Endothelial cell (in vitro differentiated cells): ENCODE results near the gene SYT14. TPM values are rescaled to one million over a fixed set of nuclear protein-coding genes. Genes with fewer than 3 reads are reported as not detected.

ENCODE experiments used
- DNase-seq: peaks from one replicate; pipeline ENCODE4 v3.0.0; 2021; ENCODE audit warnings: low spot score
- H3K27ac Mint-ChIP-seq: one replicate; pipeline ENCODE4 v1.8.0; 2021; ENCODE audit warnings: mixed read lengths, inconsistent platforms; ENCODE audit not compliant: unreplicated experiment
- H3K27me3 Mint-ChIP-seq: one replicate; pipeline ENCODE4 v1.8.0; 2021; ENCODE audit warnings: mild to moderate bottlenecking, moderate library complexity, mixed read lengths, inconsistent platforms; ENCODE audit not compliant: unreplicated experiment
- H3K36me3 Mint-ChIP-seq: one replicate; pipeline ENCODE4 v1.8.0; 2021; ENCODE audit warnings: mild to moderate bottlenecking, low read depth, mixed read lengths, inconsistent platforms; ENCODE audit not compliant: unreplicated experiment
- H3K4me1 Mint-ChIP-seq: one replicate; pipeline ENCODE4 v1.8.0; 2021; ENCODE audit warnings: mild to moderate bottlenecking, mixed read lengths, inconsistent platforms; ENCODE audit not compliant: unreplicated experiment
- H3K4me3 Mint-ChIP-seq: one replicate; pipeline ENCODE4 v1.8.0; 2021; ENCODE audit warnings: mild to moderate bottlenecking, mixed read lengths, inconsistent platforms; ENCODE audit not compliant: unreplicated experiment
- H3K9me3 Mint-ChIP-seq: one replicate; pipeline ENCODE4 v1.8.0; 2021; ENCODE audit warnings: mixed read lengths, inconsistent platforms; ENCODE audit not compliant: unreplicated experiment
- total RNA-seq: library from RNA; stranded (reverse); fragmentation: NEBNext Ultra II Directional; extraction: Animal tissue kit (Norgen Biotek cat#: 25700); gene quantifications from one replicate; pipeline ENCODE4 v1.2.1, GENCODE V29; 2021; ENCODE audit not compliant: unreplicated experiment
- TF ChIP-seq, protein P1 (sequence below): fragments of 200-600 bp; sonication (generic); IDR thresholded peaks from one replicate; pipeline ENCODE4 v1.5.0; 2021; ENCODE audit warnings: antibody characterized with exemption; ENCODE audit not compliant: unreplicated experiment

SYT14 gene
- total RNA-seq, 1 donor from 2014 or later: 9.7 TPM

DNA sequence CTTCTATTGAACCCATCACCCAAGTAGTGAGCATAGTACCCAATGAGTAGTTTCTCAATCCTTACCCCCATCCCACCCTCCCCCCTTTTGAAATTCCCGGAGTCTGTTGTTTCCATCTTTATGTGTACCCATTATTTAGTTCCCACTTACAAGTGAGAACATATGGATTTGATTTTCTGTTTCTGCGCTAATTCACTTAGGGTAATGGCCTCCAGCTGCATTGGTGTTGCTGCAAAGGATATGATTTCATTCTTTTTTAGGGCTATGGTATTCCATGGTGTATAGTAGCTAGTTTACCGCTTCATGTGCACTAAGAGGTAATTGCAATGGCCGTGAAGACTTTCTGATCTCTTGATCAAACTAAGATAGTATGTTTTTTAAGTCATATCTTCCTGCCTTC, 187.1 kb downstream of the SYT14 start:
- H3K9me3 Mint-ChIP-seq: no peaks in the 10 kb centered on the region
- no peaks in the 10 kb centered on the region for H3K27me3 Mint-ChIP-seq
- DNase-seq: no peak
- H3K27ac Mint-ChIP-seq: no peak overlapping the region
- H3K36me3 Mint-ChIP-seq: no peaks in the 10 kb centered on the region
- no peak overlapping the region for H3K4me3 Mint-ChIP-seq
- TF ChIP-seq, protein P1, sequence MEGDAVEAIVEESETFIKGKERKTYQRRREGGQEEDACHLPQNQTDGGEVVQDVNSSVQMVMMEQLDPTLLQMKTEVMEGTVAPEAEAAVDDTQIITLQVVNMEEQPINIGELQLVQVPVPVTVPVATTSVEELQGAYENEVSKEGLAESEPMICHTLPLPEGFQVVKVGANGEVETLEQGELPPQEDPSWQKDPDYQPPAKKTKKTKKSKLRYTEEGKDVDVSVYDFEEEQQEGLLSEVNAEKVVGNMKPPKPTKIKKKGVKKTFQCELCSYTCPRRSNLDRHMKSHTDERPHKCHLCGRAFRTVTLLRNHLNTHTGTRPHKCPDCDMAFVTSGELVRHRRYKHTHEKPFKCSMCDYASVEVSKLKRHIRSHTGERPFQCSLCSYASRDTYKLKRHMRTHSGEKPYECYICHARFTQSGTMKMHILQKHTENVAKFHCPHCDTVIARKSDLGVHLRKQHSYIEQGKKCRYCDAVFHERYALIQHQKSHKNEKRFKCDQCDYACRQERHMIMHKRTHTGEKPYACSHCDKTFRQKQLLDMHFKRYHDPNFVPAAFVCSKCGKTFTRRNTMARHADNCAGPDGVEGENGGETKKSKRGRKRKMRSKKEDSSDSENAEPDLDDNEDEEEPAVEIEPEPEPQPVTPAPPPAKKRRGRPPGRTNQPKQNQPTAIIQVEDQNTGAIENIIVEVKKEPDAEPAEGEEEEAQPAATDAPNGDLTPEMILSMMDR: no peak
- no peaks in the 10 kb centered on the region for H3K4me1 Mint-ChIP-seq

DNA sequence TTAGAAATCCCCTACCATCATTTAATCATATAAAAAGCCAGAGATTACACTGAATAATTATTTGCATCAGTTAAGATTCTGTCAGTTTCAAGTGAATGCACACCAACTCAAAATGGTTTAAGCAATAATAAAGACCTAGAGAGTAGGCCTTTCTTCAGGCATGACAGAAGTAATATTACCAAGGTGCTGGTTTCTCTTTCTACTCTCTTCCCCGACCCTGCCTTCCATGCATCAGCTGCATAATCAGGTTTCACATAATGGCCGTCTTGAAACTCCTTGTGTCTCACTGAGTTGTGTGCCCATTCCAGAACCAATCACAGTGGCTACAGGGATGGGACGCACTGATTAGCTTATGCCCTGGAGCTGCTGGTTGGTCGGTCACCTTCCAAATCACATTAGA, 191.1 kb downstream of the SYT14 start:
- Mint-ChIP-seq H3K9me3 (no peaks in the 10 kb centered on the region), H3K27me3 (no peaks in the 10 kb centered on the region), H3K4me1 (no peaks in the 10 kb centered on the region), H3K4me3 (no peak overlapping the region), H3K36me3 (no peaks in the 10 kb centered on the region), H3K27ac (no peak overlapping the region)
- TF ChIP-seq, protein P1: no peak
- no peak for DNase-seq

DNA sequence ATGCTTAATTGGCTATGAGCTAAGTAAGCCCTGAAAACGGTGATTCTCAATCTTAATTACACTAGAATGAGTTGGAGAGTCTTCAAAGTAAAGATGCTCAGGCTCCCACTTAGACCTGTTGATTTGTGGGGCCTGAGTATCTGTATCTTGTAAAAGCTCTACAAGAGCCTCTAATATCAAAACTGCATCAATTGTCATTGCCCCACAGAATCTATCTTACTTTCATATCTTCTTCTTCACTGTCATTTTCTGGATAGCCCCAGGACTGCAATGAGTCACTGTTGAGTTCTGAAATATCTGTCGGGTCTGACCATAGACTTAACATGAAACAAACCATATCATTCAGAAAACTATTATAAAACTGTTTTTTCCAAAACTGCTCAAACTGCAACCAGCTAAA, 191.7 kb downstream of the SYT14 start:
- H3K27ac Mint-ChIP-seq: no peak overlapping the region
- no peaks in the 10 kb centered on the region for H3K9me3 Mint-ChIP-seq

DNA sequence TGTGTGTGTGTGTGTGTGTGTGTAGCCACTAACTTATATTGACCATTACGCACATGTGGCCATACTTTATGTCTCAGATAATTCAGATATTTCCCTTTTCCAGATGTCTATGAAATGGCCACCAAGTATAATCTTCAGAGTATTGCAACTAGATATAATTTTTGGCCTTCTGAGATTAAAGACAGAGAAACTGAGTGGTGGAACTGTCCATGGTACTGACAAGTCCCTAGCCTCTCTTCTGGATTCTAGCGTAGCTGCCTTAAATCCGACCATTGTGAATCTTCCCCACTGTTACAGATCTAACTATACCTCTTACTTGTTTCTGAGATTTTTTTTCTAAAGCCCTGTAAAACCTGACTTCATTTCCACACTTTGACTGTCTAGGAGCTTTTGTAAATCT, 194.6 kb downstream of the SYT14 start:
- no peak overlapping the region for H3K4me3 Mint-ChIP-seq
- H3K36me3 Mint-ChIP-seq: no peaks in the 10 kb centered on the region
- no peaks in the 10 kb centered on the region for H3K9me3 Mint-ChIP-seq
- no peaks in the 10 kb centered on the region for H3K4me1 Mint-ChIP-seq
- TF ChIP-seq, protein P1: no peak
- peak; percentile 17 for DNase-seq
- H3K27ac Mint-ChIP-seq: no peak overlapping the region
- no peaks in the 10 kb centered on the region for H3K27me3 Mint-ChIP-seq

More for the DNA sequence above, 191.7 kb downstream of the SYT14 start:
- H3K4me1 Mint-ChIP-seq: no peaks in the 10 kb centered on the region
- DNase-seq: no peak
- H3K27me3 Mint-ChIP-seq: no peaks in the 10 kb centered on the region
- no peaks in the 10 kb centered on the region for H3K36me3 Mint-ChIP-seq
- TF ChIP-seq, protein P1: no peak
- H3K4me3 Mint-ChIP-seq: no peak overlapping the region

DNA sequence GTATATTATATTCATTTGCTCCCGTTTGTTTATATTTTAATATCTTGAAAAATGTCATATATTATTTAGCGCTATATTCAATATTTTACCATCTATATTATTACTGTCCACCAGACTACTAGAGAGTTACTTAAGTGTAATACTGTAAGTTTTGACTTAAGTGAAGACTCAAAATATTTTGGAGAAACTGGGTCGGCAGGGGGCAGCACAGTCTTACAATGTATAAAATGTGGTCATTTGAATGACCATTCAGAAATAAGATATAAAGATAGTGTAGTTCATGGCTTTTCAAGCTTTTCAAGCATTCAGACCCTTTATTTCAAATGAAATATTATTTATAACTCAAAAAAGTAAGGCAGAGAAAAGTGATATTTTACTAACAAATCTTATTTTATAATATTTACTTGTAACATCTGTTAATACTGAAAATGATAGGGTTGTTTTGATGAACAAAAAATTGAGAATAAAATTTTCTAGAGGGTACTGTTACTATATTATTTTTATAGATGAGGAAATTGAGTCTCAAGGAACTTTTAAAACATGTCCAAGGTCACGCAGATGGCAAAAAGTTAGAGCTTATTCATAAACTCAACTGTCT, 205.5 kb downstream of the SYT14 start:
- peak; percentile 69 for DNase-seq
- TF ChIP-seq, protein P1: peak; percentile 76
- Mint-ChIP-seq H3K36me3 (peaks cover 3% of the 10 kb centered on the region), H3K9me3 (no peaks in the 10 kb centered on the region), H3K4me1 (no peaks in the 10 kb centered on the region), H3K4me3 (no peak overlapping the region), H3K27me3 (no peaks in the 10 kb centered on the region), H3K27ac (no peak overlapping the region)
